ENCODE data around the gene TNKS1BP1.

DNA sequence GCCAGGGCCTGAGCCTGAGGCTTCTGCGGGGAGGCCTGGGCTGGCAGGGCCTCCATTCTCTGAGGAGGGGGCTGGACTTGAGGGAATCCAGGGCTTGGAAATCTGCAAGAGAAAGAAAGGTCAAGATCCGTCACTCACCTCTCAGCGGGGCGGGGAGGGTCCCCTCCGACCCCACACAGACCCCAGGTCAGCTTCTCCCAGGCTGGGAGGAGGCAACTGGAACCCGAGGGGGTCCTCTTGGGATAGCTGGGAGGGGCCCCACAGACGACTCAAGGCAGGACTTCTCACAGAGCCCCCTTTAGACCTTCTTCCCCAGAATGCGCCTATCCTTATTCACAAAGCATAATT is 11.0 kb downstream of the TNKS1BP1 start:
- no peak for TF ChIP-seq EZH2 (IDR thresholded peaks at IDR 0.05; ENCODE audit: low read depth, unreplicated experiment)
- no peak for TF ChIP-seq CTCF (conservative IDR thresholded peaks at IDR 0.05; ENCODE audit: low read depth in 2 of 2)
- no peak for TF ChIP-seq EZH2phosphoT487 (IDR thresholded peaks at IDR 0.05; ENCODE audit: unreplicated experiment)
- TF ChIP-seq CREB1 (CRISPR knock-in tag; IDR thresholded peaks at IDR 0.05; ENCODE audit: low read depth), result no peak
- TF ChIP-seq POLR2AphosphoS5 (IDR thresholded peaks at IDR 0.05; ENCODE audit: low read depth), result no peak
- no peak for TF ChIP-seq JUNB (IDR thresholded peaks at IDR 0.05; ENCODE audit: unreplicated experiment)
- no peak for TF ChIP-seq REST (IDR thresholded peaks at IDR 0.05; ENCODE audit: unreplicated experiment)

Data from GM23338 (cell line).